G401.6 (cell line): Measurements from ENCODE around the gene FNDC7.
"Not testable (repeated sequence)": the region's sequence is repeated elsewhere in the genome, so short reads cannot be mapped to it uniquely, and the experiment has no call there.

Experiments
- FAIRE-seq: peaks from 2 replicates; lab custom pipeline; 2012; peaks lifted over from hg19 to GRCh38; lab: Jason Lieb, UNC

FNDC7 gene

DNA sequence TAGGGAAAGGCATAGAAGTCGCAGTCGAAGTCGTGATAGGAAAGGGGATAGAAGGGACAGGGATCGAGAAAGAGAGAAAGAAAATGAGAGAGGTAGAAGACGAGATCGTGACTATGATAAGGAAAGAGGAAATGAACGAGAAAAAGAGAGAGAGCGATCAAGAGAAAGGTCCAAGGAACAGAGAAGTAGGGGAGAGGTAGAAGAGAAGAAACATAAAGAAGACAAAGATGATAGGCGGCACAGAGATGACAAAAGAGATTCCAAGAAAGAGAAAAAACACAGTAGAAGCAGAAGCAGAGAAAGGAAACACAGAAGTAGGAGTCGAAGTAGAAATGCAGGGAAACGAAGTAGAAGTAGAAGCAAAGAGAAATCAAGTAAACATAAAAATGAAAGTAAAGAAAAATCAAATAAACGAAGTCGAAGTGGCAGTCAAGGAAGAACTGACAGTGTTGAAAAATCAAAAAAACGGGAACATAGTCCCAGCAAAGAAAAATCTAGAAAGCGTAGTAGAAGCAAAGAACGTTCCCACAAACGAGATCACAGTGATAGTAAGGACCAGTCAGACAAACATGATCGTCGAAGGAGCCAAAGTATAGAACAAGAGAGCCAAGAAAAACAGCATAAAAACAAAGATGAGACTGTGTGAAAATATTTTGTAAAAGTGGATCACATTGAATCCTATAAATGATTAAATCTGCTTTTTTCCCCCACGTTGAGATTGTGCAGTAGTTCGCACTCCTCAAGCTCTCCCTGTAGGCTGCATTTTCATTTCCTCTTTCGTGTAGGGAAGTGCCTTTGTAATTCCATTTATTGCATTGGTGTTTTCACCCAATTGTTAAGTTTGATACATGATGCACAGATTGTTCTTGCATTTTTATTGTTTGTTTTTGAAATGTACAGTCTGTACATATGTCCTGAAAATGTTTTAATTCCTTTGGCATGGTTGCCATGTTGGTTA, 13.1 kb upstream of the FNDC7 start:
- FAIRE-seq, result no peak

DNA sequence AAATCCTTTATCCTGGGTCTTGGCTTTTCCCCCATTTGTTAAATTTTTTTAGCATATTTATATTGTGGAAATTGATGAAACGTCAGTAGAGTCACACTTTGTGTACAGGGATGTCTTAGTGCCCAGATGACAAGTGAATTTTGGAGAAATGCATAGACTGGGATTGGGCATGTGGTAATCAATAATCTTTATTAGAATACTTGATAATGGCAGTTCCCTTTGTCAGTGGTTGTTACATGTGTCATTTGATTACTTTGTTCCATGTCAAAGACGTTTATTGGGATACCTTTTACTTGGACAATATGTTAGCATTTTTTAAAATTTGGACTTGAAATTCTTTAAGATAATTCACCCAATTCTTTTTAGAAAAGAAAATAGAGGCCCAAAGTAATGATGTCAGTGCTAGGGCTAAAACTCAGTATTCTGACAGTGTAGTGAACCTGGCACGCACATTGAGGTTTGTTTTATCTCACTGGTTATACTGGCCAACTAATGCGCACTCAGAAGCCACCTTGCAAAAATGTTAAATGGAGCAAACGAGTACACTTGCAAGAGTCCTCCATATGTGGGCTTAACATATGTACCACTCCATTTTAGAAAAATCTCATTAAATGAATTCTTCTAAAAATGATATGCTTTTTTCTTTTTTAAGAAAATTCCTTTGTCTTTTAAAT, 11.4 kb upstream of the FNDC7 start:
- FAIRE-seq, result no peak

DNA sequence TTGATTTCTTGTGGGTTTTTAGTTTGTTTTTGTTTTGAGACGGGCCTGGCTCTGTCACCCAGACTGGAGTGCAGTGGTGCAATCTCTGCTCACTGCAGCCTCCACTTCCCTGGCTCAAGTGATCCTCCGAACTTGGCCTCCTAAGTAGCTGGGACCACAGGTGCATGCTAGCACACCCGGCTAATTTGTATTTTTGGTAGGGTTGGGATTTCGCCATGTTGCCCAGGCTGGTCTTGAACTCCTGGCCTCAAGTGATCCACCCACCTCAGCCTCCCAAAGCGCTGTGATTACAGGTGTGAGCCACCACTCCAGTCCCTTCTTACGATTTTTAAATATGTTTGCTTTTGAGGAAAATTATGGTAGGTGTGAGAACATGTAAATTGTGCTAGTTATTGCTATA, 10.6 kb upstream of the FNDC7 start:
- not testable (repeated sequence) for FAIRE-seq

DNA sequence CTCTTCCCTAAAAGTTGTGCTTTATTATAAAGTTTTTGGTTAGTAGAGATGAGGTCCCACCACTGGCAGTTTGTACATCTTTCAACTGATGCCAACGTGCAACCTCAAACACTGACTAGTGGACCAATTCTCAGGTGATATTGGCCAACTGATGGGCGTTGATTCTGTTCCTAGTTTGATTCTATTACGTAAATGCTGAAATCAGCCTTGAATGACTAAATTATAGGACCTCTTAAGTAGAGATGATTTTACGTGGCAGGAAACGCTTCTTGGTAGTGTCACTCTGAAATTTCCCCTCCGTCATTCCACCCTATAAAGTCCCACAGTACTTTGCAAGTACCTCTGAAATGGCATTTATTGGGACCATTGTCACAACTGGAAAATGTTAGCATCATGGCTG, 8.8 kb upstream of the FNDC7 start:
- FAIRE-seq, result no peak

DNA sequence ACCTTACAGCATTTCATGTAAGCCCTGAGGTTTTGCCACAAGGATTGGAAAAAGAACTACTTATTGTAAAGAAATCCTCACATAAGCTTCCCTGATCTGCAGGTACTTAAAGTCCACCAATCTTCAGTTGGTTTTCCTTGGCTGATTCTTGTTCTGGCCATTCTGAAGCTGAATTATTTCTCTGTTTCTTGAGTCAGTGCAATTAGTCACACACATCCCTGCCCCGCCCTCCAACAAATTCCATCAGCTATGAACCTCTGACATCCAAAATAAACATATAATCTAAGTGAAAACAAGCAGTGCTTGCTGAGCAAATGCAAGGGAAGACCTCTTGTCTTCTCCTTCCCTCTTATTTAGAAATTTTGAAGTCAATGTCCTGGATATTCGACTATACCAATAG, 8.2 kb upstream of the FNDC7 start:
- no peak for FAIRE-seq

DNA sequence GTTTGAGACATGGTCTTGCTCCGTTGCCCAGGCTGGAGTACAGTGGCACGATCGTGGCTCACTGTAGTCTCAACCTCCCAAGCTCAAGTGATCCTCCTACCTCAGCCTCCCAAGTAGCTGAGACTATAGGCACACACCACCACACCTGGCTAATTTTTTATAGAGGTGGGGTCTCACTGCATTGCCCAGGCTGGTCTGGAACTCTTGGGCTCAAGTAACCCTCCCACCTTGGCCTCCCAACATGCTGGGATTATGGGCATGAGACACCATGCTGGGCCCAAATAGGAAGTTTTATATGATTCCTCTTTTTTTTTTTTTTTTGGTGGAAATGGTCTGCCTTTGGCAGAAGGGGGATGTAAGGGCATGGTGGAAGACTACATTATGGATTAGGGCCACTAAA, 6.1 kb upstream of the FNDC7 start:
- no peak for FAIRE-seq

DNA sequence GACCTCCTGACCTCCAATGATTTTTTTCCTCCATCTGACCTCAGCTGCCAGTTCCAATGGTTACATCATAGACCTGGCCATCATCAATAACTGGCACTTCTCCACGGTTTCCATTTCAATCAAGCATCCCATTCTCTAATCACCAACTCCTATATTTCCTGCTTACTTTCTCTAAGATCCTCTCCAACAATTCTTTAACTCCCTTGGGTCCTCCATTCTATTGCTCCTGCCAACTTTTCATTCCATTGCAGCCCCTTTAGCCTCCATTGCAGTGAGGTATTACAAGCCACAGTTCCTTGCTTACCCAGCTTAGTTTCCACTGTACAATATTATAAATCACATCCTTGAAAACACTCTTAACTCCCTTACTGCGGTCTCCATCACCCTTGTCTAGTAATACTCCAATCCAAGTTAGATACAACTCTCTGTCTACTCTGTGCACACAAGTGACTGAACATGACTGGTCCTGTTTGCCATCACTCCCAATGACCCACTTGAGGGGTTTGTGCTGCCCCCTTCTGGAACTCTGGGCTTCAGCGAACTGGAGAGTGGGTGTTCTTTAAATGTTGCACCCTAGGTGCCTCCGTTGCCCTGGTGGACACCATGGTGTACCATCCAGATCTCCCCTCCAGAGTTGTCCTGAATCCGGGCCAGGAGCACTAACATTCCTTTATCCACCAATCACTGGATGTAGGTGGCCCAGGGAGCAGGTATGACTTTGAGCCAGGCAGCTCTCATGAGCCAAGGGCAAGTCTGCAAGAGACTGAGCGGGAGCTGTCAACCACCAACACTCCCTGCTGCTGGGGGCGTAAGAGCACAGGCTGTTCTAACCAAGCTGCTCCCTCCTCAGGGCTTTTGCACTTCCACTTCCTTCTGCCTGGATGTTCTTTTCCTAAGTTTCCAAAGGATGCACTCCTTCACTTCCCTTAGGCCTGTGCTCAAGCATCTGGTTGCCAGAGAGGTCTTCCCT, 3.7 kb upstream of the FNDC7 start:
- FAIRE-seq, result no peak

DNA sequence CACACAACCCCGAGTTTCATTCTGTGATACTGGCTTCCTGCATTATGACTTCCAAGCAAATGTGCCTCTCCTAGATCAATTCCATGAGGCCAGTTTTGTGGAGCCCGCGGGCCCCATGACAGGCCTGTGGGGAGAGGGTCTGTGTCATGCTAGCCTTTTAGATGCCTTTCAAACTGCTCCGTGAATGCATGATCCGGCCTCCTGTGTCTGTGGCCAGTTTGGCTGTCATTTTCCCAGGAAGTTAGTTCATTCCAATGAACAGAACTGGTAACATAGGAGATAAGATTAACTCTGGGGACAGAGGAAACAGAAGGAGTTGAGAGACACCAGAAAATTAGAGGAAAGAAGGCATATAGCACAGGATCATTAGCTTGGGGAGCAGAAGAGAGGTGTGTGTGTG, 3.2 kb downstream of the FNDC7 start:
- no peak for FAIRE-seq

DNA sequence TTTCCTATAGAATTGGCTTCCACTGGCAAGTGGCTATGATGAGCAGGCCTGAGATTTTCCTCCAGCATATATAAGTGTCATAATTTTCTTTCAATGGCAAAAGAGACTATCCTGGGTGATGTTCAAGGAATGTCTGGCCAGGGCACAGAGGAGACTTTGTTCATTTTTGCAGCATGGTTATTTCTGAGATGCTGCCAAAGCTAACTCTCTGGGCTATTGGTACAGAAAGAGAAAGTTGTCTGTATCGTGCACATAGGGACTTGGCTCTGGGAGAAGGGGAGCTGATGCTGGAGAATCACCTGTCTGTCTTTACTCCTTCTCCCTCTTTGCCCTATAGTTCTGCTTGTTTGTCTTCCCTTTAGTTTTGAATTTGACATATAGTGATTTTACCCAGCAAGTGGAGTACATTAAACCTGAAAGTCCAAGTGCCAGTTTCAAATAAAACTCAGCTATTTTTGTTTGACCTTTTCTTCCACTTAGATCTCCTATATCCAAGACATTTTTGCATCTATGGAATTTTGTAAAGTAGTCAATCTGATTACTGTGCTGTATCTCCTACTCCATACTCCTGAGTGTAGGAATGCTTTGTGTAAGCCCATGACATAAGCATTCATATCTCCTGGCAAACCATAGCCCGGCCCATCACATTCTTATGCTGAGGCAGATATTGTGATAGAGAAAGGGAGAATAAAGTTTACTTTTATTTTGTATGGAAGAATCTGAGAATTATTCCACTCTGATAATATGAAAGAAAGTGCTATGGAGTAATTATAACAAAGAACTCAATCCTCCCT, 3.9 kb downstream of the FNDC7 start:
- no peak for FAIRE-seq

DNA sequence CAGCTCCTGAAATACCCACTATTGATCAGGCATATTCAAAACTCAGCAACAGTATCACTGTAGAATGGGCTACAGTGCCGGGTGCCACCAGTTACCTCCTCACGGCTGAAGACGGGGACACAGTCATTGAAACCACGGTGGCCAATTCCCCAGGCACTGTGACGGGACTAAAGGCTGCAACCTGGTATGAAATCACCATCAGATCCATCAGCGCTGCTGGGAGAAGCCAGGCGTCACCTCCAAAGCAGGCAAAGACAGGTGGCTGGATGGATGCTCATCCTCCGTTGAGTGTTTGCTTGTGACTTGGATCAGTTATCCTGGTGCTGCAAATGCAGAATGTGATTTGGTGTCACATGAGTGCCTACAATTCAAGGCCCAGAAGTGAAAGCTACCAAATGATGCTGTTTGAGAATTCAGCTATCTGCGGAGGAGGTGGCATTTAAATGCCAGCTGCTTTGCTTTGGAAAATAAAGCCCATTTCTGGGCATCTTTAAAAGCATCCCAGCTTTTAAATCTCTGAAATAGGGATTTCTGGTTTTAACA, 5.1 kb downstream of the FNDC7 start:
- no peak for FAIRE-seq

DNA sequence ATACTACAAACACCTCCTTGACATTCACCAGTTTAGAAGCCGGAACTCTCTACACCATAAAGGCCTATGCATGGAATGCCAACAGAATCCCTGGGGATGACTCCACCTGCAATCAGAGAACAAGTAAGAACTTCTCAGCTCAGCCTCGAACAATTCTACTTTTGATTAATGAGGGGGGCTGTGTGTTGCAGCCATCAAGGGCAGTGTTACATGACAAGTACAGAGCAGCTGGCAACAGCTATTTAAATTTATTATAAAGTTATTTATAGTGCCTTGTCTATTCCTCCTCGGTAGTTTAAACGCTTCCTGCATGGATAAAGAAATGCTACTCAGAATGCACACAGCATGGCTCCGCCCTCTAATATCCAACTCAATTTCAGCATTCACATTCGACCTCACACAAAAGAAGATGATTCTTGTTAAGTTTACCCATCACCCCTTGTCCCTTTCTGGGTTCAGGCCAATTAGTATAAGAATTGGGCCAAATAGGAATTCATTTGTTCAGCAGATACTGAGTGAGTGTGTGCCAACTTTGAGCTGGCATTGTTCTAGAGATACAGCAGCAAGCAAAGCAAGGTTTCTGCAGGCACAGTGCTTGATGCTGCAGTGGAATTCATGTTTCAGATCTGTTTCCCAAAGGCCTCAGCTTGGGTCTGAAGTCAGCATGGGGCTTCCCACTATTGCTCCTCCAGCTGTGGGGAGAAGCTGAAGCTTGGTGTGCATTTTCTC, 6.4 kb downstream of the FNDC7 start:
- FAIRE-seq, result no peak

DNA sequence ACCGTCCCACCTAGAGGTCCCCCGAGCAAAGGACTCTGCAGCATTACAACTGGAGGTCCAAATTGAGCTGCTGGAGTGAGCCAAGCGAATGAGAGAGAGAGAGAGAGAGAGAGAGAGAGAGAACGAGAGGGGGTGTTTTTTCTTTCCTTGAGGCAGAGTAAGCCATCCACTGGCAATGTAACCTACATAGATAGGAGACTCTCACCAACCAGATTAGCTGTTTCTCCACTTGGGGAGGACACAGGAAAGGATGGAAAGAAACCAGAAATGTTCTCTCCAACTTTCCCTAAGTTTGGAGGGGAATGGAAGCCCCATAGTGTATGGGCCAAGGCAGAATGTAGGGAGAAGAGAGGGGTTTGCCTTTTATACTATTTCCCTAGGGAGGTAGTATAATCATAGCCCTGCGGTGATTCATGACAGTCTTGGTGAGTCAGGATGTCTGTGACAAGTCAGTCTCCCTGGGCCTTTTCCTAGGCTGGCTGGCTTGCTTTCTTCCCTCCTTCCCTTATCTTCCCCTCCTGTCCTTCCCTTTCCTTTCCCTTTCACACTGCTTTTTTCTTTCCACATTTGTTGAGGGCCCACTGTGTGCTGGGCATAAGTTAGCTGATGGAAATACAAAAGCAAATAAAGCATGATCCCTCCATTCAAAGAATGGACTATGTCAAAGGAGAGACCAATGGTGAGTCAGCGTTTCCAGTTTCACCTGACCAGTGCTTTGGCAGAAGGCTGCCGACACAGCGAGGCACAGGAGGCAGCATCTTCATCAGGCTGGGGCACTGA, 7.1 kb downstream of the FNDC7 start:
- FAIRE-seq, result no peak

DNA sequence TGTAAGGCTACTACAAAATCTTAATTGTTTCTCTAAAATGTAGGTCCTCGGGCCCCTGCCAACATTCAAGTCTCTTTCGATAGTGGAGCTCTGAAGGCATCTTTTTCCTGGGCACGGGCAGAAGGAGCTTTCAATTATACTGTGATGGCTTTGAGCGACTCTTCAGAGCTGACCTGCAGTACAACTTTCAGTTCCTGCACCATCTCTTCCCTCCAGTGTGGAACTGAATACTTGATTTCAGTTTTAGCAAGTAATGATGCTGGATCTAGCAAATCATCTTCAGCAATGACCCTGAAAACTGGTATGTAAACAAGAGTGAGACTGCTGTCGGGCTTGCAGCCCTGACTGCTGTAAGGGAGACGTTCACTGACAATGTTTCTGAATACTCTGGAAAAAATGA, 9.6 kb downstream of the FNDC7 start:
- no peak for FAIRE-seq

DNA sequence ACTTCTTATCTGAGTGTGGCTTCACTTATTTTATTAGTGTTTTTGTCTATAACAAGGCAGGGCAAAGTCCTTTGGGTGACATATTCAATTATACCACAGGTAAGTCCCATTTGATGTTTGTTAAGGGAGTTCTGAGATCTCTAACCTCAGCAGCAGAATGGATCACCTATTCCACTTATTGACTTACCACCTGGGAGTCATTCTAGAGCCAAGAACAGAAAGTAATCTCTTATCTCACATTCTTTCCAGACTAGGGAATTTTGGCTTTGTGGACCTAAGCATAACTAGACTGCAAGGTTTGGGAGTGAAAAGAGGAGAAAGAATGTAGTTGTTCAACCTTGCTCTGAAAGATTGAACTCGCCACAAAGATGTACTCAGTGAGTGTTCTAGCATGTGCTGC, 13.2 kb downstream of the FNDC7 start:
- no peak for FAIRE-seq

DNA sequence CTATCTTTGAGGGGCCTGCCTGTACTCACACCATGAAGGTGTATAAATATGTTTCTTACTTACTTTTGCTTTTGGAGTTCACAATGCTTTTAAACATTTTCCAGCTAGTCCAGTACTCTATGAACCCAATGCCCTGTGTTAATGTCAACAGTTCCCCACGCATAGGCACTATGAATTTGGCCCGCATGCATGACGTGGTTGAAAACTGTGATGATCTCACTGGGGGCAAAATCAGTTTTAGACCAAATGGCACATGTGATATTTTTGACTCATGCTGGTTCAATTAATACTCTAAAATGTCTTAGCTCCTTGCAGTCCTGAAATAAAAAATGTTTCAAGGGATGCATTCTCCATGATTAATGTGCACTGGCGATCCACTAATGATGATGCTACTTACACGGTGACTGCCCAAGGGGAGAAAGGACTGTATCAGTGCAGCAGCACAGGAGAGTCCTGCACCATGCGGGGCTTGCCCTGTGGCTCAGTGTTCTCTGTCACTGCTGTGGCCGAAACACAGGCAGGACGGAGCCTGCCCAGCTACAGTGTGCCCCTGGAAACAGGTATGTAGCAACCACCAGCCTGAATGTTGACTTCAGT, 15.7 kb downstream of the FNDC7 start:
- no peak for FAIRE-seq

DNA sequence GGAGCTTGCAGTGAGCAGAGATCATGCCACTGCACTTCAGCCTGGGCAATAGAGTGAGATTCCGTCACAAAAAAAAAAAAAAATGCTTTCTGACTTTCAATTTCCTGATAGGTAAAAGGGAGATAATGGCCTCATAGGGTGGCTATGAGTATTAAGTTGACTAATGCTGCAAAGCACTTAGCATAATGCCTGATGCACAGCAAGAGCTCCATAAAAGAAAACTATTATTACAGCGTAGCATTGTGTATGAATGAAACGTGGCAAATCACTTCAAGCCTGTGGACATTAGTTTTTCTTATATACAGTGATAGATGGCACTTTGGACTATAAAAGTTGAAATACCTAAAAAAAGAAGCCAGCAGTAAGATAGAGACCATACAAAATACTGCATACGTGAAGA, 16.8 kb downstream of the FNDC7 start:
- no peak for FAIRE-seq

DNA sequence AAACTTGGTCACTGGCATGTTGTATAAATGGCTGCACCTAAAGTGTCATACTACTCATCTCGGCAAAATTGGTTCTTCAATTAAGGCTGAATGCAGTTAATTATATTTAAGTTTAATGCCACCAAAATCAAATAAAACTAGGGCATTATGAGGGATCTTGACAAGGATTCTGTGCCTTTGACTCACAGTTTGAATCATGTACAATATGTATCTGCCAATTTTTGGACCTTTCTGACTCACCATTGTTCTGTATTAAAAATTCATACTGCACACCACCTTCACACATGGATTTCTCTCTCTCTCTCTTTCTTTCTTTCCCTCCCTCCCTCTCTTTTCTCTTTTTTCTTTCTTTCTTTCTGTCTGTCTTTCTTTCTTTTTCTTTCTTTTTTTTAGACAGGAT, 19.7 kb downstream of the FNDC7 start:
- no peak for FAIRE-seq

DNA sequence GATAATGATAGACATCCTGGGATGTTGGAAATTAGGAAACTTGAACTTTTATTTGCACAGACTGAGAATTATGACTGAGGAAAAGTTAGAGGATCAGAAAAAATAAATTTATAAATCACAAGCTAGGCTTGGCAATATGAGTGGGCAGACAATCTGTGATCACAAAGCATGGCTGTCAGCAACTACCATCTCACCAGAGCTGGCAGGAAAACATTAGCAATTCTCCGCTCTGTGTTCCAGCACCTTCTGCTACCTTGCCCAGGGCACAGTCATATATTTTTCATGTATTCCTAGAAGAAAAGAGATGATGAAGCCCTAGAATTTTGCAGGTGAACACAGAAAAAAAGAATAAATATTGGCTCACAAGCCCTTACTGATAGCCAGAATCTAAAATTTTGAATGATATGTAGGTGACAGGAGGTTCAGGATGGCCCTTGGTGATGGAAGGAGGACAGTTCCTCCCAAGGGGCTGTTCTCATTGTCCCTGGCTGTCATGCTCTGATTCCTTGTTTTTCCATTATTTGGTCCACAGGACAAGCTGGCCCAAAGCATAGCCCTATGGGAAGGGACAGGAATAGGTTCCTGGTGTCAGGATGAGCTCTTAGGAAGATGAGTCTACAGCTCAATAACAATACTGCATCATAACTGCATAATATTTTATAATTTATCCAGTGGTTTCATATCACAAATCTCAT, 21.6 kb downstream of the FNDC7 start:
- no peak for FAIRE-seq

DNA sequence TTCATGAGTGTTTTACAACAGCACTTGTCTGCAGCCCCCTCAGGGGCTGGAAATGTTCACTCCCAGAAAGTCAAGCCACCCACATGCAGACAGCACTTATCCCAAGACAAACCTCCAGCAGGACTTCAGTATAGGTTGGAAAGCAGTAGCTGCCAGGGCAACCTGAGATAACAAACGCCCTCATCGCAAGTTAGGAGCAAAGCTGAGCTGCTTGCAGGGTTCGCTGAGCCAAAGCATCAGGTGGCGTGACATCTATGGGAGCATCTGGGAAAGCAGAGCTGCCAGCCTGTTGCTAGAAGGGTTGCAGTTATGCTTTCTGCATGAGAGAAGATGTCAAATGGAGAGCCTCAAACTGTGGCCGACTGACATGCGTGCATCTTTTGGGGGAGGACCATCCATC, 29.5 kb downstream of the FNDC7 start:
- FAIRE-seq, result no peak
